Heart right ventricle (tissue), 16 donors: ENCODE results near the gene ABCA8. TPM values are rescaled to one million over a fixed set of nuclear protein-coding genes. Genes with fewer than 3 reads are reported as not detected.

Experiments
- ATAC-seq, 8 donors: fragments of 200-7000 bp; cut with Tn5 transposase; one replicate each; pipeline ENCODE4 v1.9.1; 2020; ENCODE audit warnings: mild to moderate bottlenecking in 8 of 8, moderate library complexity in 8 of 8, moderate number of reproducible peaks in 1 of 8
- DNase-seq, 2 donors: peaks; one replicate each; pipeline ENCODE4 v3.0.0-alpha.2; 2020
- H3K27ac ChIP-seq, 10 donors: fragments of 200-600 bp; sonication (generic) in 2 of 10; one replicate each; pipeline versions ENCODE4 v1.5.0 to v1.8.0; 2020 to 2022; ENCODE audit warnings: mild to moderate bottlenecking in 3 of 10
- H3K27me3 ChIP-seq, 7 donors: fragments of 200-600 bp; one replicate each; pipeline ENCODE4 v1.8.0; 2021 to 2022; ENCODE audit warnings: mild to moderate bottlenecking in 2 of 7
- H3K36me3 ChIP-seq, 9 donors: fragments of 200-600 bp; sonication (generic) in 1 of 9; one replicate each; pipeline versions ENCODE4 v1.5.0 to v1.8.0; 2020 to 2022; ENCODE audit warnings: mild to moderate bottlenecking in 2 of 9
- H3K4me1 ChIP-seq, 9 donors: fragments of 200-600 bp; sonication (generic) in 1 of 9; one replicate each; pipeline versions ENCODE4 v1.5.0 to v1.8.0; 2020 to 2022; ENCODE audit warnings: mild to moderate bottlenecking in 4 of 9
- H3K4me3 ChIP-seq, 10 donors: fragments of 200-600 bp; sonication (generic) in 2 of 10; one replicate each; pipeline versions ENCODE4 v1.5.0 to v1.8.0; 2020 to 2022; ENCODE audit warnings: mild to moderate bottlenecking in 7 of 10, moderate library complexity in 2 of 10
- H3K9me3 ChIP-seq, 11 donors: fragments of 200-600 bp in 10 of 11; sonication (generic) in 2 of 11; one replicate each; pipeline versions ENCODE4 v1.5.0 to v1.8.0; 2013 to 2022; ENCODE audit warnings: mild to moderate bottlenecking in 2 of 11, control low read depth in 1 of 11, moderate library complexity in 1 of 11
- WGBS, 2 donors: extraction: QIAGEN DNeasy Blood & Tissue Kit; methylation state at CpG; one replicate each; pipeline ENCODE4 v1.1.7; 2013; ENCODE audit warnings: inconsistent platforms in 1 of 2; 5-methylcytosine and 5-hydroxymethylcytosine counted together
- intact Hi-C, 10 donors: fragments of 100-400 bp; cut with DNase I; formaldehyde crosslinking; loops; one replicate each; pipeline versions ENCODE4 v1.11.1 to v1.14.2; 2022
- polyA plus RNA-seq, 2 donors: library from polyadenylated mRNA; stranded (reverse); fragments of 200-250 nt; gene quantifications; one replicate each; pipeline ENCODE4 v1.2.3, GENCODE V29; 2013
- total RNA-seq, 10 donors: library from RNA; stranded (reverse); fragmentation: NEBNext Ultra II Directional in 3 of 10; extraction: Animal tissue kit (Norgen Biotek cat#: 25700) in 3 of 10; gene quantifications; one replicate each; pipeline versions ENCODE4 v1.2.1 to v1.2.4, GENCODE V29; 2021 to 2023
- TF ChIP-seq, protein P1 (sequence below), 9 donors: fragments of 200-600 bp; sonication (generic) in 2 of 9; IDR thresholded peaks; one replicate each; pipeline versions ENCODE4 v1.5.0 to v1.8.0; 2021 to 2022; ENCODE audit warnings: antibody characterized with exemption in 9 of 9, mild to moderate bottlenecking in 5 of 9, moderate library complexity in 1 of 9
- donor health status: Arrhythmogenic right ventricular cardiomyopathy.
- donor health status: ischemic (EF 13 %, LVEDD 7.1; RV severe dilation, severe dysfunction).
- donor health status: healthy with polysubstance abuse.
- donor health status: DM: no; HTN: yes; CAD: no.
- donor health status: DM: no; HTN: no; CAD: no.
- donor health status: ischemic (EF 25% LVEDD 6.9; RV normal size, moderate dysfunction).
- donor health status: ischemic (EF 25% LVEDD 5.7; RV mildly dilated, moderate dysfunction).
- donor health status: healthy.
- donor health status: DM: yes; HTN: yes; CAD: no.
- donor health status: Ischemic cardiomyopathy.
- donor health status: ischemic (EF 35%, LVEDD 5.7; RV mildly dilated, moderate dysfunction).
- donor health status: nonischemic (EF 11% LVEDD 7.7; RV severe dilation, severe dysfunction).
- donor health status: DM: yes; HTN: yes; CAD: no.
- donor health status: PGD.
- donor health status: ischemic (EF 29% LVEDD 5.4; RV normal size, mild dysfunction).
- donor health status: nonischemic (EF 23%, LVEDD 6.1; RV moderate dilation, normal function).

Gene ABCA8
- total and polyA plus RNA-seq, 12 donors = 10.1 to 93.0 (median 35.7) TPM

DNA sequence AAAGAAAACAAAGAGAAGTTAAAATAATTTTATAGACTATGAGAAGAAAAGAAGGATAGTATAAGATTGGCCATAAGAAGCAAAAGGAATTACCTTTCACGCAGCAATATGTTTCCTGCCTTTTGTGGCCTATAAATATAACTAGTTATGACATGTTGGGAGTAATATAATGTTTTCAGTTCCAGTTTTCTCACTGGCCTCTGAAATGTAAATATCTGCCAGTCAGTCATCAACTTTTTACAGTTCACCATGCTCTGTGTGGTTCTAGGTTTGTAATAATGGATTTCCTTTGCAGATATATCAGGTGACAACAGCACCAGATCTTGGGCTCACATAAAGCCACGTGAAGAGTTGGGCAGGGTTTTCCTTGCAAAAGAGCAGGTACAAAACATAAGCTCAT lies 94.3 kb downstream of the ABCA8 start:
- intact Hi-C loops = no loop called here
- 58 to 63% methylated on average over 2 of the region's 2 CpGs for WGBS, 2 donors

DNA sequence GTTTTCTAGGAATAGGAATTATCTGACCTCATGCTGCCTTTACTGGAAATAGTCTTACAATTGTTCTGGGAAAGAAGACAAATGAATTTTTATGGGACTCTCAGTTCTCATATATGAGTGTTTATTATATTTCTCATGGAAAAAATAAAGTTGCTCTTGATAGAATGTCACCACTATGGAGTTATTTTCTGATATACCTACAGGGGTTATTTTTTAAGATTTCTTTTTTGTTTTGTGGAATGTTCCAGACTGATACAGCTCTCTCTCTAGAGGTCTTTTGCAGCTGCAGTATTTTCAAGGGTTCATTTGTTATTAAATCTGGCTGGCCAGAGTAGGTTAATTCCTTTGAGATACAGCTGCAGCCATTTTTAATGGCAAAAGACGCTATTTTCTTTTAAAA lies 100.7 kb downstream of the ABCA8 start:
- peaks cover 0 to 20% (median 0%) of the 10 kb centered on the region in 11 donors for H3K9me3 ChIP-seq
- peaks cover 0 to 31% (median 6%) of the 10 kb centered on the region in 9 donors for H3K4me1 ChIP-seq
- H3K27ac ChIP-seq = peak overlapping the region in 5 of 10 donors; percentile 29 to 77 (median 68)
- no peak for DNase-seq
- H3K27me3 ChIP-seq = no peaks in the 10 kb centered on the region
- WGBS, 2 donors = 63% methylated on average over 1 of the region's 1 CpG
- H3K4me3 ChIP-seq = no peak overlapping the region
- intact Hi-C loops = loop anchor here in 3 of 10 donors (2.0 to 10.0 kb wide), 4 partner anchors 34 to 77 kb away; no protein-coding TSS in a partner anchor
- peak in 6 of 8 donors; percentile 51 to 79 (median 66) for ATAC-seq
- TF ChIP-seq, protein P1, sequence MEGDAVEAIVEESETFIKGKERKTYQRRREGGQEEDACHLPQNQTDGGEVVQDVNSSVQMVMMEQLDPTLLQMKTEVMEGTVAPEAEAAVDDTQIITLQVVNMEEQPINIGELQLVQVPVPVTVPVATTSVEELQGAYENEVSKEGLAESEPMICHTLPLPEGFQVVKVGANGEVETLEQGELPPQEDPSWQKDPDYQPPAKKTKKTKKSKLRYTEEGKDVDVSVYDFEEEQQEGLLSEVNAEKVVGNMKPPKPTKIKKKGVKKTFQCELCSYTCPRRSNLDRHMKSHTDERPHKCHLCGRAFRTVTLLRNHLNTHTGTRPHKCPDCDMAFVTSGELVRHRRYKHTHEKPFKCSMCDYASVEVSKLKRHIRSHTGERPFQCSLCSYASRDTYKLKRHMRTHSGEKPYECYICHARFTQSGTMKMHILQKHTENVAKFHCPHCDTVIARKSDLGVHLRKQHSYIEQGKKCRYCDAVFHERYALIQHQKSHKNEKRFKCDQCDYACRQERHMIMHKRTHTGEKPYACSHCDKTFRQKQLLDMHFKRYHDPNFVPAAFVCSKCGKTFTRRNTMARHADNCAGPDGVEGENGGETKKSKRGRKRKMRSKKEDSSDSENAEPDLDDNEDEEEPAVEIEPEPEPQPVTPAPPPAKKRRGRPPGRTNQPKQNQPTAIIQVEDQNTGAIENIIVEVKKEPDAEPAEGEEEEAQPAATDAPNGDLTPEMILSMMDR (IDR thresholded peaks at IDR 0.05) = no peak
- H3K36me3 ChIP-seq = no peaks in the 10 kb centered on the region

More for the DNA sequence above, 94.3 kb downstream of the ABCA8 start:
- Histone ChIP-seq H3K4me3 (no peak overlapping the region), H3K36me3 (no peaks in the 10 kb centered on the region), H3K9me3 (peaks cover 0 to 47% (median 4%) of the 10 kb centered on the region in 11 donors), H3K27ac (peak overlapping the region in 1 of 10 donors; percentile 9), H3K4me1 (peaks cover 0 to 9% (median 0%) of the 10 kb centered on the region in 9 donors), H3K27me3 (no peaks in the 10 kb centered on the region)
- no peak for DNase-seq
- no peak for ATAC-seq
- TF ChIP-seq, protein P1 (IDR thresholded peaks at IDR 0.05) = no peak

DNA sequence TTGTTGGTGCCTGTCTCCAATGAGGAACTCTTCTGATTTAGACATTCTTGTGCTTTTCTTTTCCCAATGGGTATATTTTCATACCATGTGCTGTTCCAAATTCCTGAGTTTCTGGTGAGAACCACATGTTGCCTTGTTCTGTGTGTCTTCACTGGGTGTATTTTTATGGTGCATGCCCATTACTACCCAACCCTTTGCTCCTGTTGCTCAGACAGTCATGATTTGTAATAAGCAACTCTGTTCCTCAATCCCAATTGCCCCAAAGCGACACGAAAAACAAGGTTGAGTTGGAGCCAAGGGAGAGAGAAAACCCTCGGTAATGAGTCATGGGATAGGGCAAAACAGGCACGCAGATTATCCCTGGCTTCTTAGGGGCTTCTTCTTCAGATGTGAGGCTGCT lies 101.8 kb downstream of the ABCA8 start:
- H3K27me3 ChIP-seq = no peaks in the 10 kb centered on the region
- H3K9me3 ChIP-seq = peaks cover 0 to 10% (median 0%) of the 10 kb centered on the region in 11 donors
- no peak overlapping the region for H3K4me3 ChIP-seq
- ATAC-seq (peak in 2 of 8 donors; percentile 18 to 31), DNase-seq (no peak)
- intact Hi-C loops = loop anchor here in 2 of 10 donors (5.0 to 10.0 kb wide), 3 partner anchors 46 to 76 kb away; no protein-coding TSS in a partner anchor
- H3K36me3 ChIP-seq = no peaks in the 10 kb centered on the region
- H3K27ac ChIP-seq = peak overlapping the region in 7 of 10 donors; percentile 1 to 77 (median 59)
- H3K4me1 ChIP-seq = peaks cover 0 to 31% (median 6%) of the 10 kb centered on the region in 9 donors
- WGBS, 2 donors = 71 to 82% methylated on average over 4 of the region's 4 CpGs
- TF ChIP-seq, protein P1 (IDR thresholded peaks at IDR 0.05) = no peak

DNA sequence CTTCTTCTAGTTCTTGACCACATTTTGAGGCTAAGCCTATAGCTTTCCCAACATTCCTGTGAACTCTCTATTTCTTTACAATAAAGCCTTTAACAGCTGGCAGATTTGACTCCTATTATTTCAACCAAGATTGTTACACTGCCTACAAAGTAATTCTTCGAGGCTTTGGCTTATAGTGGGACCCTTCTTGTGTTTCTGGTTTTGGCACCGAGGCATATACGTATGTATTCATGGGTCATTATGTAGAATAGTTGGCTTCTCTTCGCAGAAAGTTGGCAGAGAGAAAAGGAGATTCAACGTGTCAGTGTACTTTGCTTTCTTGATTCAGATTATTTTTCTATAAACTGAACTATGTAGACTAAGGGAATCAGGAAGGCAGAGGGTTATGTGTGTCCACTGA lies 102.2 kb downstream of the ABCA8 start:
- no peak for DNase-seq
- H3K36me3 ChIP-seq = no peaks in the 10 kb centered on the region
- TF ChIP-seq, protein P1 (IDR thresholded peaks at IDR 0.05) = no peak
- peaks cover 0 to 31% (median 6%) of the 10 kb centered on the region in 9 donors for H3K4me1 ChIP-seq
- intact Hi-C loops = loop anchor here in 2 of 10 donors (5.0 to 10.0 kb wide), 3 partner anchors 46 to 76 kb away; no protein-coding TSS in a partner anchor
- WGBS, 2 donors = 82 to 86% methylated on average over 5 of the region's 5 CpGs
- H3K4me3 ChIP-seq = no peak overlapping the region
- peak overlapping the region in 7 of 10 donors; percentile 1 to 77 (median 59) for H3K27ac ChIP-seq
- H3K9me3 ChIP-seq = peaks cover 0 to 6% (median 0%) of the 10 kb centered on the region in 11 donors
- H3K27me3 ChIP-seq = no peaks in the 10 kb centered on the region
- no peak for ATAC-seq
